ENCODE data around the gene MAST1.

DNA sequence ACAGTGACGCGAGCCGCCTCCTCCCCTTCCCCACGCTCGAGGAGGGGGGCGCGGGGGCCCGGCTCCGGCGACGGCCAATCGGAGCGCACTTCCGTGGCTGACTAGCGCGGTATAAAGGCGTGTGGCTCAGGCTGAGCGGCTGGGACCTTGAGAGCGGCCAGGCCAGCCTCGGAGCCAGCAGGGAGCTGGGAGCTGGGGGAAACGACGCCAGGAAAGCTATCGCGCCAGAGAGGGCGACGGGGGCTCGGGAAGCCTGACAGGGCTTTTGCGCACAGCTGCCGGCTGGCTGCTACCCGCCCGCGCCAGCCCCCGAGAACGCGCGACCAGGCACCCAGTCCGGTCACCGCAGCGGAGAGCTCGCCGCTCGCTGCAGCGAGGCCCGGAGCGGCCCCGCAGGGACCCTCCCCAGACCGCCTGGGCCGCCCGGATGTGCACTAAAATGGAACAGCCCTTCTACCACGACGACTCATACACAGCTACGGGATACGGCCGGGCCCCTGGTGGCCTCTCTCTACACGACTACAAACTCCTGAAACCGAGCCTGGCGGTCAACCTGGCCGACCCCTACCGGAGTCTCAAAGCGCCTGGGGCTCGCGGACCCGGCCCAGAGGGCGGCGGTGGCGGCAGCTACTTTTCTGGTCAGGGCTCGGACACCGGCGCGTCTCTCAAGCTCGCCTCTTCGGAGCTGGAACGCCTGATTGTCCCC is 46.8 kb upstream of the MAST1 start, which contains the start of gene JUNB:
- TF ChIP-seq CTCF (IDR thresholded peaks at IDR 0.05; ENCODE audit: poor library complexity) (no peak), EZH2 (IDR thresholded peaks at IDR 0.05; ENCODE audit: borderline replicate concordance) (no peak)

All from hepatocyte (in vitro differentiated cells).